ENCODE results near the gene S1PR5. TPM values are rescaled to one million over a fixed set of nuclear protein-coding genes. Genes with fewer than 3 reads are reported as not detected.

The S1PR5 gene
- total and polyA plus RNA-seq, 10 of the 15 experiments (the other 5 are each of a cell fraction or from before 2014, with no cell fraction given), result 0.04 TPM; not detected in 9

GRCh38 chr19:10553943-10554381, 36.7 kb upstream of the S1PR5 start (continued):
- TF ChIP-seq, protein P1, sequence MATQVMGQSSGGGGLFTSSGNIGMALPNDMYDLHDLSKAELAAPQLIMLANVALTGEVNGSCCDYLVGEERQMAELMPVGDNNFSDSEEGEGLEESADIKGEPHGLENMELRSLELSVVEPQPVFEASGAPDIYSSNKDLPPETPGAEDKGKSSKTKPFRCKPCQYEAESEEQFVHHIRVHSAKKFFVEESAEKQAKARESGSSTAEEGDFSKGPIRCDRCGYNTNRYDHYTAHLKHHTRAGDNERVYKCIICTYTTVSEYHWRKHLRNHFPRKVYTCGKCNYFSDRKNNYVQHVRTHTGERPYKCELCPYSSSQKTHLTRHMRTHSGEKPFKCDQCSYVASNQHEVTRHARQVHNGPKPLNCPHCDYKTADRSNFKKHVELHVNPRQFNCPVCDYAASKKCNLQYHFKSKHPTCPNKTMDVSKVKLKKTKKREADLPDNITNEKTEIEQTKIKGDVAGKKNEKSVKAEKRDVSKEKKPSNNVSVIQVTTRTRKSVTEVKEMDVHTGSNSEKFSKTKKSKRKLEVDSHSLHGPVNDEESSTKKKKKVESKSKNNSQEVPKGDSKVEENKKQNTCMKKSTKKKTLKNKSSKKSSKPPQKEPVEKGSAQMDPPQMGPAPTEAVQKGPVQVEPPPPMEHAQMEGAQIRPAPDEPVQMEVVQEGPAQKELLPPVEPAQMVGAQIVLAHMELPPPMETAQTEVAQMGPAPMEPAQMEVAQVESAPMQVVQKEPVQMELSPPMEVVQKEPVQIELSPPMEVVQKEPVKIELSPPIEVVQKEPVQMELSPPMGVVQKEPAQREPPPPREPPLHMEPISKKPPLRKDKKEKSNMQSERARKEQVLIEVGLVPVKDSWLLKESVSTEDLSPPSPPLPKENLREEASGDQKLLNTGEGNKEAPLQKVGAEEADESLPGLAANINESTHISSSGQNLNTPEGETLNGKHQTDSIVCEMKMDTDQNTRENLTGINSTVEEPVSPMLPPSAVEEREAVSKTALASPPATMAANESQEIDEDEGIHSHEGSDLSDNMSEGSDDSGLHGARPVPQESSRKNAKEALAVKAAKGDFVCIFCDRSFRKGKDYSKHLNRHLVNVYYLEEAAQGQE (IDR thresholded peaks at IDR 0.05; ENCODE audit: low read depth, low read length), result no peak
- TF ChIP-seq DPF2 (IDR thresholded peaks at IDR 0.05), result peak; percentile 47; the same call in 1 of the 2 replicates

- H3K9ac ChIP-seq (ENCODE audit: control insufficient read depth, insufficient read depth, low read length), result peak overlapping the region; percentile 65; the same call in 1 of the 2 replicates
- ChIA-PET CTCF (interaction anchor here (0.6 to 2.1 kb wide), 10 partner anchors 12 to 94 kb away, joined by 3 to 6 read pairs (median 4); partner anchors contain the start of gene KRI1), POLR2A (interaction anchor here (0.6 to 1.6 kb wide), 4 partner anchors 10 to 409 kb away, joined by 3 to 5 read pairs (median 4); no protein-coding TSS in a partner anchor), RAD21 (ENCODE audit: unreplicated experiment) (interaction anchor here (1.3 to 2.0 kb wide), 4 partner anchors 10 to 15 kb away, joined by 4 to 8 read pairs (median 5); partner anchors contain the start of gene KRI1), SMC1A (ENCODE audit: uncharacterized antibody, unreplicated experiment) (interaction anchor here (0.9 to 1.1 kb wide), 3 partner anchors 28 to 51 kb away, joined by 3 to 4 read pairs (median 3); no protein-coding TSS in a partner anchor)
- H3K79me2 ChIP-seq (ENCODE audit: control insufficient read depth, insufficient read depth, low read length), result no peaks in the 10 kb centered on the region; the same call in 1 of the 2 replicates
- TSS peak; percentile 83 for BruUV-seq (replicated peaks)
- H3K4me2 ChIP-seq (ENCODE audit: control insufficient read depth, insufficient read depth), result peak overlapping the region; percentile 62; the same call in 1 of the 2 replicates
- peak overlapping the region; percentile 65 for H3K27ac ChIP-seq (ENCODE audit: control insufficient read depth, insufficient read depth)
- WGBS (ENCODE audit: insufficient coverage, insufficient replicate concordance, low lambda C conversion rate, missing lambda C conversion rate), result 62% methylated on average over 13 of the region's 13 CpGs
- no peaks in the 10 kb centered on the region for H3K27me3 ChIP-seq (replicated peaks in 1 of 2; ENCODE audit: control insufficient read depth in 2 of 2, insufficient read depth in 2 of 2, low read length in 1 of 2)
- no peak for TF ChIP-seq SMAD5 (IDR thresholded peaks at IDR 0.05; ENCODE audit: low read depth)
- no peak for TF ChIP-seq SUPT20H (IDR thresholded peaks at IDR 0.05; ENCODE audit: borderline replicate concordance, control insufficient read depth, low read depth, low read length)
- no peak for TF ChIP-seq RELB (IDR thresholded peaks at IDR 0.05; ENCODE audit: low read depth)
- TF ChIP-seq ZNF592 (IDR thresholded peaks at IDR 0.05), result no peak
- TF ChIP-seq PAX5 (IDR thresholded peaks at IDR 0.05; ENCODE audit: borderline replicate concordance, low read depth, low read length), result no peak
- TF ChIP-seq SUZ12 (IDR thresholded peaks at IDR 0.05; ENCODE audit: unreplicated experiment), result no peak
- no peak overlapping the region for H3K4me3 ChIP-seq
- H3K36me3 ChIP-seq (ENCODE audit: control insufficient read depth in 2 of 2, insufficient read depth in 2 of 2, low read length in 1 of 2), result peaks cover 26 to 27% of the 10 kb centered on the region in 2 experiments
- FAIRE-seq (peak; percentile 7), ATAC-seq (no peak), DNase-seq (ENCODE audit: low read depth, low spot score) (no peak)
- H4K20me1 ChIP-seq (ENCODE audit: control insufficient read depth, insufficient read depth), result no peaks in the 10 kb centered on the region
- in situ Hi-C loops (cut with MboI), result no loop called here
- no peaks in the 10 kb centered on the region; the same call in 2 of the 3 replicates for H3K9me3 ChIP-seq (replicated peaks; ENCODE audit: control insufficient read depth, insufficient read depth, low read length)
- H2AFZ ChIP-seq (ENCODE audit: control insufficient read depth, low read depth, low read length), result no peak overlapping the region
- intact Hi-C loops (cut with micrococcal nuclease; ENCODE audit: unreplicated experiment), result no loop called here
- H3K4me1 ChIP-seq (ENCODE audit: control insufficient read depth, insufficient read depth, low read length), result peaks cover 46% of the 10 kb centered on the region
Observed at GRCh38 chr19:10553087-10553667, 35.9 kb upstream of the S1PR5 start.

All from GM12878 (cell line).